Measurements from ENCODE around the gene FAXC. TPM values are rescaled to one million over a fixed set of nuclear protein-coding genes. Genes with fewer than 3 reads are reported as not detected.

The FAXC gene
- total and polyA plus RNA-seq, 7 experiments from 2014 or later, result not detected

GRCh38 chr6:99378636-99379035, 29.2 kb upstream of the FAXC start:
- Mint-ChIP-seq H3K9me3 (no peaks in the 10 kb centered on the region), H3K27me3 (no peaks in the 10 kb centered on the region), H3K27ac (no peak overlapping the region), H3K4me3 (no peak overlapping the region), H3K36me3 (peaks cover 0 to 14% (median 10%) of the 10 kb centered on the region in 5 donors), H3K4me1 (no peaks in the 10 kb centered on the region)
- DNase-seq, result no peak
- ChIA-PET POLR2A (interaction anchor here (1.1 kb wide), 1 partner anchor 15 kb away, joined by 4 read pairs; the partner anchor contains the start of gene COQ3), CTCF (no interaction called here)
- no peak for ATAC-seq
- Histone ChIP-seq H3K4me3 (ENCODE audit: low read length) (no peak overlapping the region), H3K27me3 (ENCODE audit: control insufficient read depth in 2 of 2, insufficient read depth in 2 of 2, low read length in 2 of 2) (no peaks in the 10 kb centered on the region), H3K36me3 (ENCODE audit: control insufficient read depth in 2 of 3, insufficient read depth in 3 of 3, low read length in 3 of 3) (no peaks in the 10 kb centered on the region), H3K4me1 (ENCODE audit: control insufficient read depth in 2 of 2, insufficient read depth in 2 of 2, low read length in 2 of 2) (no peaks in the 10 kb centered on the region), H3K9me3 (ENCODE audit: control insufficient read depth in 2 of 3, low read length in 3 of 3) (no peaks in the 10 kb centered on the region), H3K27ac (ENCODE audit: low read depth, low read length) (no peak overlapping the region)
- intact Hi-C loops (cut with micrococcal nuclease), result no loop called here

GRCh38 chr6:99369533-99369932, 20.1 kb upstream of the FAXC start:
- intact Hi-C loops (cut with micrococcal nuclease), result no loop called here
- no peak overlapping the region for H3K27ac ChIP-seq (ENCODE audit: low read depth, low read length)
- no peak overlapping the region for H3K4me3 ChIP-seq (ENCODE audit: low read length)
- ATAC-seq, result no peak
- no peaks in the 10 kb centered on the region for H3K27me3 ChIP-seq (ENCODE audit: control insufficient read depth in 2 of 2, insufficient read depth in 2 of 2, low read length in 2 of 2)
- no peaks in the 10 kb centered on the region for H3K4me1 ChIP-seq (ENCODE audit: control insufficient read depth in 2 of 2, insufficient read depth in 2 of 2, low read length in 2 of 2)
- no peak overlapping the region for H3K4me3 Mint-ChIP-seq
- H3K4me1 Mint-ChIP-seq, result no peaks in the 10 kb centered on the region
- ChIA-PET POLR2A (no interaction called here), CTCF (no interaction called here)
- H3K36me3 Mint-ChIP-seq, result peaks cover 0 to 20% (median 0%) of the 10 kb centered on the region in 5 donors
- H3K27ac Mint-ChIP-seq, result no peak overlapping the region
- H3K9me3 Mint-ChIP-seq, result no peaks in the 10 kb centered on the region
- no peaks in the 10 kb centered on the region for H3K9me3 ChIP-seq (ENCODE audit: control insufficient read depth in 2 of 3, low read length in 3 of 3)
- DNase-seq, result no peak
- H3K36me3 ChIP-seq (ENCODE audit: control insufficient read depth in 2 of 3, insufficient read depth in 3 of 3, low read length in 3 of 3), result no peaks in the 10 kb centered on the region
- no peaks in the 10 kb centered on the region for H3K27me3 Mint-ChIP-seq

GRCh38 chr6:99366852-99367251, 17.4 kb upstream of the FAXC start:
- Histone ChIP-seq H3K9me3 (ENCODE audit: control insufficient read depth in 2 of 3, low read length in 3 of 3) (no peaks in the 10 kb centered on the region), H3K4me3 (ENCODE audit: low read length) (no peak overlapping the region), H3K27me3 (ENCODE audit: control insufficient read depth in 2 of 2, insufficient read depth in 2 of 2, low read length in 2 of 2) (no peaks in the 10 kb centered on the region), H3K27ac (ENCODE audit: low read depth, low read length) (no peak overlapping the region), H3K4me1 (ENCODE audit: control insufficient read depth in 2 of 2, insufficient read depth in 2 of 2, low read length in 2 of 2) (no peaks in the 10 kb centered on the region), H3K36me3 (ENCODE audit: control insufficient read depth in 2 of 3, insufficient read depth in 3 of 3, low read length in 3 of 3) (no peaks in the 10 kb centered on the region)
- peaks cover 0 to 13% (median 0%) of the 10 kb centered on the region in 5 donors for H3K36me3 Mint-ChIP-seq
- H3K9me3 Mint-ChIP-seq, result no peaks in the 10 kb centered on the region
- peaks cover 0 to 4% (median 0%) of the 10 kb centered on the region in 7 donors for H3K4me1 Mint-ChIP-seq
- DNase-seq, result no peak
- no peak for ATAC-seq
- POLR2A ChIA-PET, result no interaction called here
- H3K27me3 Mint-ChIP-seq, result peaks cover 0 to 5% (median under 1%) of the 10 kb centered on the region in 5 donors
- CTCF ChIA-PET, result interaction anchor here (1.0 kb wide), 1 partner anchor 36 kb away, joined by 3 read pairs; no protein-coding TSS in a partner anchor
- intact Hi-C loops (cut with micrococcal nuclease), result no loop called here
- H3K27ac Mint-ChIP-seq, result no peak overlapping the region
- no peak overlapping the region for H3K4me3 Mint-ChIP-seq

- H3K4me3 ChIP-seq (ENCODE audit: low read length), result no peak overlapping the region
- no peaks in the 10 kb centered on the region for H3K9me3 ChIP-seq (ENCODE audit: control insufficient read depth in 2 of 3, low read length in 3 of 3)
- no peak overlapping the region for H3K4me3 Mint-ChIP-seq
- no peak overlapping the region for H3K27ac Mint-ChIP-seq
- ChIA-PET CTCF (no interaction called here), POLR2A (no interaction called here)
- no peak overlapping the region for H3K27ac ChIP-seq (ENCODE audit: low read depth, low read length)
- peaks cover 10 to 23% (median 18%) of the 10 kb centered on the region in 5 donors for H3K27me3 Mint-ChIP-seq
- H3K4me1 Mint-ChIP-seq, result peaks cover 0 to 4% (median 0%) of the 10 kb centered on the region in 7 donors
- no peaks in the 10 kb centered on the region for H3K27me3 ChIP-seq (ENCODE audit: control insufficient read depth in 2 of 2, insufficient read depth in 2 of 2, low read length in 2 of 2)
- H3K36me3 Mint-ChIP-seq, result no peaks in the 10 kb centered on the region
- no peak for DNase-seq
- no peaks in the 10 kb centered on the region for H3K4me1 ChIP-seq (ENCODE audit: control insufficient read depth in 2 of 2, insufficient read depth in 2 of 2, low read length in 2 of 2)
- no peak for ATAC-seq
- H3K36me3 ChIP-seq (ENCODE audit: control insufficient read depth in 2 of 3, insufficient read depth in 3 of 3, low read length in 3 of 3), result no peaks in the 10 kb centered on the region
- intact Hi-C loops (cut with micrococcal nuclease), result no loop called here
- no peaks in the 10 kb centered on the region for H3K9me3 Mint-ChIP-seq
Observed at GRCh38 chr6:99364026-99364425, 14.6 kb upstream of the FAXC start.

GRCh38 chr6:99362678-99363268, 13.3 kb upstream of the FAXC start:
- no peaks in the 10 kb centered on the region for H3K36me3 ChIP-seq (ENCODE audit: control insufficient read depth in 2 of 3, insufficient read depth in 3 of 3, low read length in 3 of 3)
- Mint-ChIP-seq H3K9me3 (no peaks in the 10 kb centered on the region), H3K4me3 (no peak overlapping the region), H3K4me1 (peaks cover 0 to 4% (median 0%) of the 10 kb centered on the region in 7 donors), H3K27me3 (peaks cover 12 to 24% (median 21%) of the 10 kb centered on the region in 5 donors), H3K27ac (no peak overlapping the region), H3K36me3 (no peaks in the 10 kb centered on the region)
- CTCF ChIA-PET, result no interaction called here
- intact Hi-C loops (cut with micrococcal nuclease), result no loop called here
- no peak overlapping the region for H3K27ac ChIP-seq (ENCODE audit: low read depth, low read length)
- no peak for DNase-seq
- POLR2A ChIA-PET, result no interaction called here
- no peaks in the 10 kb centered on the region for H3K9me3 ChIP-seq (ENCODE audit: control insufficient read depth in 2 of 3, low read length in 3 of 3)
- H3K27me3 ChIP-seq (ENCODE audit: control insufficient read depth in 2 of 2, insufficient read depth in 2 of 2, low read length in 2 of 2), result no peaks in the 10 kb centered on the region
- no peak overlapping the region for H3K4me3 ChIP-seq (ENCODE audit: low read length)
- ATAC-seq, result no peak
- no peaks in the 10 kb centered on the region for H3K4me1 ChIP-seq (ENCODE audit: control insufficient read depth in 2 of 2, insufficient read depth in 2 of 2, low read length in 2 of 2)

GRCh38 chr6:99359800-99360199, 10.3 kb upstream of the FAXC start:
- no peaks in the 10 kb centered on the region for H3K36me3 ChIP-seq (ENCODE audit: control insufficient read depth in 2 of 3, insufficient read depth in 3 of 3, low read length in 3 of 3)
- Mint-ChIP-seq H3K27ac (no peak overlapping the region), H3K9me3 (peaks cover 0 to 2% (median 0%) of the 10 kb centered on the region in 11 donors), H3K27me3 (peaks cover 36 to 43% (median 40%) of the 10 kb centered on the region in 5 donors), H3K4me3 (no peak overlapping the region), H3K4me1 (peaks cover 0 to 4% (median 0%) of the 10 kb centered on the region in 7 donors), H3K36me3 (no peaks in the 10 kb centered on the region)
- POLR2A ChIA-PET, result no interaction called here
- no peak overlapping the region for H3K27ac ChIP-seq (ENCODE audit: low read depth, low read length)
- CTCF ChIA-PET, result no interaction called here
- H3K4me1 ChIP-seq (ENCODE audit: control insufficient read depth in 2 of 2, insufficient read depth in 2 of 2, low read length in 2 of 2), result no peaks in the 10 kb centered on the region
- no peak for ATAC-seq
- no peaks in the 10 kb centered on the region for H3K27me3 ChIP-seq (ENCODE audit: control insufficient read depth in 2 of 2, insufficient read depth in 2 of 2, low read length in 2 of 2)
- DNase-seq, result no peak
- H3K4me3 ChIP-seq (ENCODE audit: low read length), result no peak overlapping the region
- intact Hi-C loops (cut with micrococcal nuclease), result no loop called here
- H3K9me3 ChIP-seq (ENCODE audit: control insufficient read depth in 2 of 3, low read length in 3 of 3), result no peaks in the 10 kb centered on the region

- Histone ChIP-seq H3K27ac (ENCODE audit: low read depth, low read length) (no peak overlapping the region), H3K27me3 (ENCODE audit: control insufficient read depth in 2 of 2, insufficient read depth in 2 of 2, low read length in 2 of 2) (peaks cover 0 to 4% of the 10 kb centered on the region in 2 donors), H3K4me1 (ENCODE audit: control insufficient read depth in 2 of 2, insufficient read depth in 2 of 2, low read length in 2 of 2) (no peaks in the 10 kb centered on the region), H3K9me3 (ENCODE audit: control insufficient read depth in 2 of 3, low read length in 3 of 3) (no peaks in the 10 kb centered on the region), H3K36me3 (ENCODE audit: control insufficient read depth in 2 of 3, insufficient read depth in 3 of 3, low read length in 3 of 3) (no peaks in the 10 kb centered on the region), H3K4me3 (ENCODE audit: low read length) (no peak overlapping the region)
- H3K27ac Mint-ChIP-seq, result no peak overlapping the region
- ATAC-seq (no peak), DNase-seq (no peak)
- peaks cover 0 to 2% (median 0%) of the 10 kb centered on the region in 11 donors for H3K9me3 Mint-ChIP-seq
- no peak overlapping the region for H3K4me3 Mint-ChIP-seq
- H3K36me3 Mint-ChIP-seq, result no peaks in the 10 kb centered on the region
- intact Hi-C loops (cut with micrococcal nuclease), result no loop called here
- H3K4me1 Mint-ChIP-seq, result no peaks in the 10 kb centered on the region
- H3K27me3 Mint-ChIP-seq, result peaks cover 53 to 59% (median 57%) of the 10 kb centered on the region in 5 donors
- ChIA-PET POLR2A (no interaction called here), CTCF (no interaction called here)
Observed at GRCh38 chr6:99356641-99357040, 7.2 kb upstream of the FAXC start.
